ENCODE results near the gene FGF14. TPM values are rescaled to one million over a fixed set of nuclear protein-coding genes. Genes with fewer than 3 reads are reported as not detected.

FGF14 gene
- total and polyA plus RNA-seq, 2 donors (not counting 3 experiments of a cell fraction or from before 2014, with no cell fraction given) = not detected

DNA sequence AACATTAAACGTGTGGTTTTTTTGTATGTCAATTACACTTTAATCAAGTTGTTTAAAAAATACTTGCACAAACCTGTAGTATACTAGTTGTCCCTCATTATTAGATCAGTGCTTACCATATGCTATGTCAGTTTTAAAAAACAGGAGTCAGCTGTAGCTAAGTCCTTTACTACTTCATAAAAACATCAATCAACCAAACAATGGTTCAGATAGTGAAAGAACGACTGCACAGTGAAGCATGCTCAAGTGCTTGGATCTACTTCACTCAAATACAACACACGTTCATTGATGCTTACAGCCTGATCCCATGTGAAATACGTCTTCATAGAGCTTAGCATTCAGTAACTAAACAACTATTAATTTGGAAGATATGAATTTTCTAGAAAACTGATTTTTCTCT lies 225.0 kb downstream of the FGF14 start:
- Histone ChIP-seq H3K4me3 (replicated peaks in 1 of 3; ENCODE audit: insufficient read depth in 1 of 3, low read depth in 1 of 3, low read length in 3 of 3) (no peak overlapping the region), H3K27me3 (ENCODE audit: control insufficient read depth in 2 of 2, insufficient read depth in 2 of 2, low read length in 2 of 2) (no peaks in the 10 kb centered on the region), H2AFZ (ENCODE audit: low read depth, low read length) (no peak overlapping the region), H3K9me3 (replicated peaks; ENCODE audit: control insufficient read depth, insufficient read depth, low read length) (no peaks in the 10 kb centered on the region), H3K27ac (ENCODE audit: insufficient read depth, low read depth, low read length) (no peak overlapping the region), H3K9ac (replicated peaks; ENCODE audit: extremely low read depth, insufficient read depth, low read length) (no peak overlapping the region), H3K4me2 (ENCODE audit: insufficient read depth, low read length) (no peak overlapping the region), H3K79me2 (ENCODE audit: control insufficient read depth, insufficient read depth, low read length) (no peaks in the 10 kb centered on the region), H4K20me1 (replicated peaks; ENCODE audit: control insufficient read depth, extremely low read depth, insufficient read depth, low read length) (peaks cover 2% of the 10 kb centered on the region), H3K9me1 (replicated peaks; ENCODE audit: control insufficient read depth, extremely low read depth, insufficient read depth, low read length) (no peaks in the 10 kb centered on the region), H3K4me1 (ENCODE audit: control insufficient read depth, extremely low read depth, insufficient read depth, low read length) (no peaks in the 10 kb centered on the region), H3K36me3 (ENCODE audit: control insufficient read depth in 2 of 2, extremely low read depth in 1 of 2, insufficient read depth in 2 of 2, low read length in 2 of 2) (no peaks in the 10 kb centered on the region)
- DNase-seq (ENCODE audit: low read depth, low spot score) (no peak), FAIRE-seq (no peak)
- ChIA-PET POLR2A (no interaction called here), CTCF (interaction anchor here (1.3 kb wide), 1 partner anchor 113 kb away, joined by 3 read pairs; no protein-coding TSS in a partner anchor)
- dilution Hi-C loops (cut with MboI; ENCODE audit: extremely low pct_ligation_motif_present, low sequenced_read_pairs) (no loop called here), intact Hi-C loops (cut with micrococcal nuclease) (no loop called here)
- TF ChIP-seq POLR2AphosphoS5 (IDR thresholded peaks at IDR 0.05; ENCODE audit: insufficient read depth, low read depth, low read length) (no peak), EZH2 (IDR thresholded peaks at IDR 0.05; ENCODE audit: borderline replicate concordance, low read depth, low read length, severe bottlenecking) (no peak), FOS (IDR thresholded peaks at IDR 0.05; ENCODE audit: borderline replicate concordance, insufficient read depth, low read length) (no peak), MYC (IDR thresholded peaks at IDR 0.05; ENCODE audit: low read depth, low read length) (no peak), POLR2A (IDR thresholded peaks at IDR 0.05; ENCODE audit: low read depth, low read length) (no peak), GATA2 (IDR thresholded peaks at IDR 0.05; ENCODE audit: insufficient read depth, insufficient read length, low read depth, low read length) (no peak), JUN (IDR thresholded peaks at IDR 0.05; ENCODE audit: borderline replicate concordance, insufficient read depth, insufficient read length, low read depth) (no peak)
- TF ChIP-seq, protein P1, sequence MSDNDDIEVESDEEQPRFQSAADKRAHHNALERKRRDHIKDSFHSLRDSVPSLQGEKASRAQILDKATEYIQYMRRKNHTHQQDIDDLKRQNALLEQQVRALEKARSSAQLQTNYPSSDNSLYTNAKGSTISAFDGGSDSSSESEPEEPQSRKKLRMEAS (IDR thresholded peaks at IDR 0.05; ENCODE audit: insufficient read depth, insufficient read length) = no peak
- TF ChIP-seq, protein P2, sequence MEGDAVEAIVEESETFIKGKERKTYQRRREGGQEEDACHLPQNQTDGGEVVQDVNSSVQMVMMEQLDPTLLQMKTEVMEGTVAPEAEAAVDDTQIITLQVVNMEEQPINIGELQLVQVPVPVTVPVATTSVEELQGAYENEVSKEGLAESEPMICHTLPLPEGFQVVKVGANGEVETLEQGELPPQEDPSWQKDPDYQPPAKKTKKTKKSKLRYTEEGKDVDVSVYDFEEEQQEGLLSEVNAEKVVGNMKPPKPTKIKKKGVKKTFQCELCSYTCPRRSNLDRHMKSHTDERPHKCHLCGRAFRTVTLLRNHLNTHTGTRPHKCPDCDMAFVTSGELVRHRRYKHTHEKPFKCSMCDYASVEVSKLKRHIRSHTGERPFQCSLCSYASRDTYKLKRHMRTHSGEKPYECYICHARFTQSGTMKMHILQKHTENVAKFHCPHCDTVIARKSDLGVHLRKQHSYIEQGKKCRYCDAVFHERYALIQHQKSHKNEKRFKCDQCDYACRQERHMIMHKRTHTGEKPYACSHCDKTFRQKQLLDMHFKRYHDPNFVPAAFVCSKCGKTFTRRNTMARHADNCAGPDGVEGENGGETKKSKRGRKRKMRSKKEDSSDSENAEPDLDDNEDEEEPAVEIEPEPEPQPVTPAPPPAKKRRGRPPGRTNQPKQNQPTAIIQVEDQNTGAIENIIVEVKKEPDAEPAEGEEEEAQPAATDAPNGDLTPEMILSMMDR (IDR thresholded peaks at IDR 0.05; ENCODE audit: extremely low read depth in 1 of 2, insufficient read depth in 1 of 2, low read depth in 1 of 2, low read length in 2 of 2) = no peak
- BruUV-seq (replicated peaks) = no TSS peak
